Measurements from ENCODE around the gene PTPRJ. TPM values are rescaled to one million over a fixed set of nuclear protein-coding genes. Genes with fewer than 3 reads are reported as not detected.

The PTPRJ gene
- total RNA-seq, 1 experiment from 2014 or later, result 59.4 TPM

DNA sequence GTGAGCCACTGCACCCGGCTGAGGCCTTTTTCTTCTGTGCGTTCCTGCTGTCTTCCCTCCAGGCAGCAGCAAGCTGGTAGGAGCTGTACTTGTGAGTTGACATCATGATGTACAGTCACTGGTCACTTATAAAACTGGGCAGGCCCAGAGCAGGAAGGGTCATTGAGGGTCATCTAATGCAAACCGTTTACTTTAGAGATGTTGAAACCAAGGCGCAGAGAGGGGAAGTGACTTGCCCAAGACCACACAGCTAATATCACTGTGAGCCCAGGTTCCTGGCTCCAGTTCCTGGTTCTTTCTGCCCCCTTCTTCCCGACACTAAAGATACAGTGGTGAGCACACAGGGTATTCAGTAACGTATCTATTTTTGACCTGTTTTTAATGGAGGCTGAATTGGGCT is 27.3 kb downstream of the PTPRJ start:
- Mint-ChIP-seq H3K4me3 (ENCODE audit: low read depth, unreplicated experiment) (no peak overlapping the region), H3K36me3 (ENCODE audit: insufficient read depth, unreplicated experiment) (no peaks in the 10 kb centered on the region), H3K27ac (ENCODE audit: unreplicated experiment) (no peak overlapping the region), H3K9me3 (ENCODE audit: low read depth, unreplicated experiment) (no peaks in the 10 kb centered on the region), H3K4me1 (ENCODE audit: low read depth, unreplicated experiment) (peaks cover 44% of the 10 kb centered on the region), H3K27me3 (ENCODE audit: unreplicated experiment) (no peaks in the 10 kb centered on the region)
- TF ChIP-seq, protein P1, sequence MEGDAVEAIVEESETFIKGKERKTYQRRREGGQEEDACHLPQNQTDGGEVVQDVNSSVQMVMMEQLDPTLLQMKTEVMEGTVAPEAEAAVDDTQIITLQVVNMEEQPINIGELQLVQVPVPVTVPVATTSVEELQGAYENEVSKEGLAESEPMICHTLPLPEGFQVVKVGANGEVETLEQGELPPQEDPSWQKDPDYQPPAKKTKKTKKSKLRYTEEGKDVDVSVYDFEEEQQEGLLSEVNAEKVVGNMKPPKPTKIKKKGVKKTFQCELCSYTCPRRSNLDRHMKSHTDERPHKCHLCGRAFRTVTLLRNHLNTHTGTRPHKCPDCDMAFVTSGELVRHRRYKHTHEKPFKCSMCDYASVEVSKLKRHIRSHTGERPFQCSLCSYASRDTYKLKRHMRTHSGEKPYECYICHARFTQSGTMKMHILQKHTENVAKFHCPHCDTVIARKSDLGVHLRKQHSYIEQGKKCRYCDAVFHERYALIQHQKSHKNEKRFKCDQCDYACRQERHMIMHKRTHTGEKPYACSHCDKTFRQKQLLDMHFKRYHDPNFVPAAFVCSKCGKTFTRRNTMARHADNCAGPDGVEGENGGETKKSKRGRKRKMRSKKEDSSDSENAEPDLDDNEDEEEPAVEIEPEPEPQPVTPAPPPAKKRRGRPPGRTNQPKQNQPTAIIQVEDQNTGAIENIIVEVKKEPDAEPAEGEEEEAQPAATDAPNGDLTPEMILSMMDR (IDR thresholded peaks at IDR 0.05; ENCODE audit: unreplicated experiment), result no peak
- DNase-seq, result no peak
- CTCF ChIA-PET, result no interaction called here
- intact Hi-C loops (cut with micrococcal nuclease; ENCODE audit: unreplicated experiment), result no loop called here
- BruUV-seq (replicated peaks), result no TSS peak

DNA sequence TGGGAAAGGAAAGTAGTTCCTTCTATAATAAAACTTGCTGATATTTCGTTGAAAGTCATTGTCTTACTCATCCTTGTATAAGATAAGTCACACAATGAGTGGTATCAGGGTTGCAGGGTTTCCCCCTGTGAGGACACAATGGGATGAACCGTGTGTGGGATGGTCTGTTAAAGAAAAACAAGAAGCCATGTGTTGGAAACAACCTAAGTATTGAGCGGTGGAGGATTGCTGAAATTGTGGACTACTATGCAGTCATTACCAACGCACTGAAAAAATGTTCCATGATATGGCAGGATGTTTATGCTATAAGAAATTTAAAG is 28.6 kb downstream of the PTPRJ start:
- Mint-ChIP-seq H3K27ac (ENCODE audit: unreplicated experiment) (no peak overlapping the region), H3K27me3 (ENCODE audit: unreplicated experiment) (no peaks in the 10 kb centered on the region), H3K36me3 (ENCODE audit: insufficient read depth, unreplicated experiment) (no peaks in the 10 kb centered on the region), H3K4me3 (ENCODE audit: low read depth, unreplicated experiment) (no peak overlapping the region), H3K4me1 (ENCODE audit: low read depth, unreplicated experiment) (peaks cover 55% of the 10 kb centered on the region), H3K9me3 (ENCODE audit: low read depth, unreplicated experiment) (no peaks in the 10 kb centered on the region)
- TF ChIP-seq, protein P1 (IDR thresholded peaks at IDR 0.05; ENCODE audit: unreplicated experiment), result no peak
- no TSS peak for BruUV-seq (replicated peaks)
- CTCF ChIA-PET, result no interaction called here
- intact Hi-C loops (cut with micrococcal nuclease; ENCODE audit: unreplicated experiment), result no loop called here
- no peak for DNase-seq

DNA sequence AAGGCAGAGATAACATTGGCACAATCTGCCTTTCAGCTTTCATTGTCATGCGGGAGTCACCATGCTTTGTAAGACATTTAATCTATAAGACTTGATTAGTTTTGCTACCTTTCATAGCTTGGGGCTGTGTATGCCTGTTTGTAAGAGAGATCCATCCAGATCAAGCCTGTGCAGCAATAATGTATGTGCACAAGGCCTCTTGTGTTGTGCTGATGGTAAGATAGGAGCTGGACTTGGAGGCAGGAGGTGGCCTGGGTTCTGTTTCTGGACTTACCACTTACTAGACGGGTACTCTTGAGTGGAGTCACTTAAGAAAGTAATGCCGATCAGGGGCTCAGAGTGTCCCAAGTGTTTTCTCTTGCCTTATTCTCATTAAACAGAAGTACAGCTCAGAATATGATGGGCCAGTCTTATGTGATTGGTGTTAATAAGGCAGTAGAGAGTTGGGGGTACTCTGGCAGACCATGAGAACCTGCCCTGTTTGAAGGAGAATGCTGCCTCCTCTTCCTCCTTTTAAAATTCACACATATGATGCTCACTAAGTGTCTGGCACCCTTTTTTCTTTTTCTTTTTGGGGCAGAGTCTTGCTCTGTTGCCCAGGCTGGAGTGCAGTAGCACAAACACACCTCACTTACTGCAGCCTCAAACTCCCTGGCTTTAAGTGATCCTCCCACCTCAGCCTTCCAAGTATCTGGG is 30.9 kb downstream of the PTPRJ start:
- peaks cover 45% of the 10 kb centered on the region for H3K4me1 Mint-ChIP-seq (ENCODE audit: low read depth, unreplicated experiment)
- intact Hi-C loops (cut with micrococcal nuclease; ENCODE audit: unreplicated experiment), result loop anchor here (5.0 kb wide), 1 partner anchor 41 kb away; no protein-coding TSS in a partner anchor
- TF ChIP-seq, protein P1 (IDR thresholded peaks at IDR 0.05; ENCODE audit: unreplicated experiment), result no peak
- no peaks in the 10 kb centered on the region for H3K9me3 Mint-ChIP-seq (ENCODE audit: low read depth, unreplicated experiment)
- DNase-seq, result no peak
- BruUV-seq (replicated peaks), result no TSS peak
- no peak overlapping the region for H3K4me3 Mint-ChIP-seq (ENCODE audit: low read depth, unreplicated experiment)
- CTCF ChIA-PET, result interaction anchor here (0.6 to 1.0 kb wide), 2 partner anchors 24 to 53 kb away, joined by 3 to 5 read pairs; no protein-coding TSS in a partner anchor
- no peaks in the 10 kb centered on the region for H3K27me3 Mint-ChIP-seq (ENCODE audit: unreplicated experiment)
- no peaks in the 10 kb centered on the region for H3K36me3 Mint-ChIP-seq (ENCODE audit: insufficient read depth, unreplicated experiment)
- peak overlapping the region; percentile 8 for H3K27ac Mint-ChIP-seq (ENCODE audit: unreplicated experiment)

DNA sequence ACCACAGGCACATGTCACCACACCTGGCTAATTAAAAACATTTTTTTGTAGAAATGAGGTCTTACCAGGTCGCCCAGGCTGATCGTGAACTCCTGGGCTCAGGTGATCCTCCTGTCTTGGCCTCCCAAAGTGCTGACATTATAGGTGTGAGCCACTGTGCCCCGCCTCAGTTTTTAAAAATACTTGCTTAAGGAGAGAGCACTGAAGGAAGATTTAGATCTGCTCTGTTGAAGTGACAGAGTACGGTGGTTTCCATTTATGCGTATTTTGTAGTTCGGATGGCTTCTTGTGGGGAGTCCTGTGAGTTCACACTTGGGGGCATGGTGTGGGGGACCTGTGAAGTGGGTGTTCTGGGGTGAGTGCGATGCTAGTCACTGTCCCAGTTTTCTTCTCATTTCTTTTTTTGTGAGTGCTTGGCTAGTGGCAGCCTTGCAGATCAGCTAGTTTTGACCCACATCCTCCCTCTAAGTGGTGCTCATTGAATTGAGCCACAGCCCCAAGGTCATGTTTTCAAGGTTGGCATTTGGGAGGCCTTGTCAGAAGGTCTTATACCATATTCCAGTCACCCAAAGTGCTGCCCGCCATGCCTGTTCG is 31.5 kb downstream of the PTPRJ start:
- CTCF ChIA-PET, result interaction anchor here (1.0 kb wide), 1 partner anchor 25 kb away, joined by 3 read pairs; no protein-coding TSS in a partner anchor
- TF ChIP-seq, protein P1 (IDR thresholded peaks at IDR 0.05; ENCODE audit: unreplicated experiment), result no peak
- DNase-seq, result no peak
- Mint-ChIP-seq H3K4me1 (ENCODE audit: low read depth, unreplicated experiment) (peaks cover 41% of the 10 kb centered on the region), H3K9me3 (ENCODE audit: low read depth, unreplicated experiment) (no peaks in the 10 kb centered on the region), H3K27me3 (ENCODE audit: unreplicated experiment) (no peaks in the 10 kb centered on the region), H3K27ac (ENCODE audit: unreplicated experiment) (peak overlapping the region; percentile 8), H3K4me3 (ENCODE audit: low read depth, unreplicated experiment) (no peak overlapping the region), H3K36me3 (ENCODE audit: insufficient read depth, unreplicated experiment) (no peaks in the 10 kb centered on the region)
- intact Hi-C loops (cut with micrococcal nuclease; ENCODE audit: unreplicated experiment), result loop anchor here (5.0 kb wide), 1 partner anchor 40 kb away; no protein-coding TSS in a partner anchor
- BruUV-seq (replicated peaks), result no TSS peak
